ENCODE measurements around the gene HSP90AA1.
"Not testable (repeated sequence)": the region's sequence is repeated elsewhere in the genome, so short reads cannot be mapped to it uniquely, and the experiment has no call there.

The HSP90AA1 gene

DNA sequence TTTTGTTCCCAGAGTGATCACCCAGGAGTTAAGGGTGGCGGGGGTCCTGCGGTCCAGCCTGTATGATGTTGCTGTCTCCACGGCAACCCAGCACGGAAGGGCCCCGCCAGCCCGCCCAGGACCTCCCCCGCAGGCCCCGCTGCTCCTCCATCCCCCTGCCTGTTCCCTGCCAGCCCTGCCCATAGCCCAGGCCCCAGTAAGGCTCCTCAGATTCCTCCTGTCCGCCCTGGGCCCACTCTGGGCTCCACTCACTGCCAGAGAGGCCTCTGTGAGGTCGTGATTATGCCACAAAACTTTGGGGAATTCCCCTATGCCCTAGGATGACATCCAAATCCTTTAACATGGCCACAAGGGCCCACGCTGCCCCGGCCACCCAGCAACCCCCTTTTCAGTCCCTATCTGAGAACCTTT lies 20.8 kb downstream of the HSP90AA1 start:
- DNase-seq (ENCODE audit: low read depth) = no peak

DNA sequence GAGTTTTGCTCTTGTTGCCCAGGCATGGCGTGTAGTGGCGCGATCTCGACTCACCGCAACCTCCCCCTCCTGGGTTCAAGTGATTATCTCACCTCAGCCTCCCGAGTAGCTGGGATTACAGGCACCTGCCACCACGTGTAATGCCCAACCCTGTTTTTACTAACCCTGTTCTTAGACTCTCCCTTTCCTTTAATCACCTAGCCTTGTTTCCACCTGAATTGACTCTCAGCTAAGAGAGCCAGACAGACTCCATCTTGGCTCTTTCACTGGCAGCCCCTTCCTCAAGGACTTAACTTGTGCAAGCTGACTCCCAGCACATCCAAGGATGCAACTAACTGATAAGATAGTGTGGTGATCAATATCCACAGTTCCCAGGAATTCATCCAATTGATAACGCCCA lies 22.3 kb downstream of the HSP90AA1 start:
- not testable (repeated sequence) for DNase-seq (ENCODE audit: low read depth)

- no peak for DNase-seq (ENCODE audit: low read depth)
Observed at GRCh38 chr14:102063808-102064429, 22.9 kb downstream of the HSP90AA1 start.

GRCh38 chr14:102063109-102063807 lies 23.6 kb downstream of the HSP90AA1 start:
- peak; percentile 48 for DNase-seq (ENCODE audit: low read depth)

- DNase-seq (ENCODE audit: low read depth) = no peak
Observed at GRCh38 chr14:102058961-102059360, 27.9 kb downstream of the HSP90AA1 start.

- no peak for DNase-seq (ENCODE audit: low read depth)
Observed at GRCh38 chr14:102058146-102058545, 28.7 kb downstream of the HSP90AA1 start.

GRCh38 chr14:102057480-102058114 lies 29.2 kb downstream of the HSP90AA1 start:
- DNase-seq (ENCODE audit: low read depth) = no peak

DNA sequence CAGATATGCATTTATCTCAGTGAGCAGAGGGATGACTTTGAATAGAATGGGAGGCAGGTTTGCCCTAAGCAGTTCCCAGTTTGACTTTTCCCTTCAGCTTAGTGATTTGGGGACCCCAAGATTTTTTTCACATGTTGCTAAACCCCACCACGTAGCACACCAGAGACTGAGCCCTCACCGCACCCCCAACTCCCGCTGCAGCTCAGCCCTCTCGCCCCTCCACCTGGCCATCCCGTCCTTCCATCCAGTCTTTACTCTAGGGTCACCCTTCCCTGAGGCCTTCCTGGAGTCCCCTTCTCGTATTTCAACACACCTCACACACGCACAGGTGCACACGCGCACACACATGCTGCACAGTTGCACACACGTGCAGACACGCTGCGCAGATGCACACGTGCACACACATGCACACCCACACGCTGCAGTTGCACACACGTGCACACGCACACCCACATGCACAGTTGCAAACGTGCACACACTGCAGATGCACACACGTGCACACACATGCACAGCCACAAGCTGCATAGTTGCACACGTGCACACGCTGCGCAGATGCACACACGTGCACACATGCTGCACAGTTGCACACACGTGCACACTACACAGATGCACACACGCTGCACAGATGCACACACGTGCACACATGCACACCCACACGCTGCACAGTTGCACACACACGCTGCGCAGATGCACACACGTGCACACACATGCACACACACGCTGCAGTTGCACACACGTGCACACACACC lies 30.0 kb downstream of the HSP90AA1 start:
- no peak for DNase-seq (ENCODE audit: low read depth)

DNA sequence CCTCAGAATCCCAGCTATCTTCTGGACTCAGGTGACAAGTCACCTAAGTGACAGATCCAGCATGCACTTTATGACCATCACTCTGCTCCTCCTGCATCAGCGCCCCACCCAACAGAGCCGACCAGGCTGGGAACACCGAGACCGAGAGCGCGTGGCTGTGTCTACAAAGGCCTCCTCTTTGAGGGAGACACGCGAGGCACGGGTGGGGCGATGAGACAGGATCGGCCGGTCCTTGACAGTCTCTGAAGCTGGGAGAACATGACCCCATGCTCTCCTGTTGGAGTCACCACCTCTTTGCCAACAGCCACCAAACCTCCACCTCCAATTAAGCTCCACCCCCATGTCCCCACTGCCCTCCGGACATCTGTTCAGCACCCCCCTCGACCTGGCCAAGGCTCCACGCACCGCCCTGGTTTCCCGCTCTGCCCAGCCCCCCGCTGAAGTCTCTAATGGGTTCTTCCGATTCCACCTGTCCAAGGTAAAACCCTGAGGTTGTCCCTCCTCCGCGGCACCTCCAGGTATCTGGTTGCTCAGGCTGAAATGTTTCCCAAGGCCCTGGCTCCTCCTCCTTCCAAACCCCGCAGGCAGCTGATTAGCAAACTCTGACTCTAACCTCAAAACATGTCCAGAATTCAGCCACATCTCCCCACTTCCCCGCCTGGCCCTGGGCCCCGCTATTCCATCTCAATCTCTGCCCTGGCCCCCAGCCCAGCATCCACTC lies 31.5 kb downstream of the HSP90AA1 start:
- no peak for DNase-seq (ENCODE audit: low read depth)

- DNase-seq (ENCODE audit: low read depth) = no peak
Observed at GRCh38 chr14:102052522-102052921, 34.3 kb downstream of the HSP90AA1 start.

- DNase-seq (ENCODE audit: low read depth) = no peak
Observed at GRCh38 chr14:102050625-102051024, 36.2 kb downstream of the HSP90AA1 start.

DNA sequence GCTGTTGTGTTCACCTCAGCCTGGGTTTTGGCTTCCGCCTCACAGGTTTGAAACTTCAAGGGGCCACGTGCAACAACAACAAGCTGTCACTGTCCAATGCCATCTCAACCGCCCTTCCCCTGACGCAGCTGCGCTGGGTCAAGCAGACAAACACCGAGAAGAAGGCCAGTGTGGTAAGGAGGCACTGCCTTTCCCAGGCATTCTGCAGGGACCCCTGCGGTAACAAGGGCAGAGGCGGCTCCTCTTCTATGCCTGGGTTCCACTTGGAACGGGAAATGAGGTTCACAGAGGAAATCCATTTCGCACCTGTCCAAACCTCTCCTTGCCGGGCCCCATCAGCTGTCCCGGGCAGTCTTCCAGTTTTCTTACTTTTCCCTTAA lies 36.8 kb downstream of the HSP90AA1 start:
- DNase-seq (ENCODE audit: low read depth) = no peak

DNA sequence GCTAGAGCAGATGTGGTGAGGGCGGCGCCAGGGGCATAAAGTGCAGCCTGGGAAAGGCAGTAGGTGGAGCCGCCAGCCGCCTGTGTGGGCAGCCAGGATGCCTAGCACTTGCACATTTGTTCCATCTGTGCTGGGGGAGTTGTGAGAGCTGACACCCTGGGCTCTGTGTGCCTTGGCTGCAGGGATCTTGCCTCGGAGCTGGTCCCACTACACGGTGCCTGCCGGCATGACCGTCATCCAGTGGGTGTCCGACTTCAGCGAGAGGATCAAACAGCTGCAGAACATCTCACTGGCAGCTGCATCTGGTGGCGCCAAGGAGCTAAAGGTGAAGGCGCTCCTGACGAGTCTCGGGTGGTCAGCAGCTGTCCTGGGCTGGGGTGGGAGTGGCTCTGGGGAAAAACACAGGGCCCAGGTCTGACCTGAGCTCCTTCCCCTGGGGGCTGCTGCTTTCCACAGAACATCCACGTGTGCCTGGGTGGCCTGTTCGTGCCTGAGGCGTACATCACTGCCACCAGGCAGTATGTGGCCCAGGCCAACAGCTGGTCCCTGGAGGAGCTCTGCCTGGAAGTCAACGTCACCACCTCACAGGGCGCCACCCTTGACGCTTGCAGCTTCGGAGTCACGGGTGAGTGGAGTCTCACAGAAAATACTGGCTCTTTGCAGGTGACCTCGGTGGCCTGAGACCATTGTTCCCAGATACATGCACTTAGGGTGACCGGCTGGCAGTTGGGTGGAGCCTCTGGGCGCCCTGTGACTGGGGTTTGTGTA lies 37.4 kb downstream of the HSP90AA1 start:
- DNase-seq (ENCODE audit: low read depth) = no peak

GRCh38 chr14:102047808-102048540 lies 38.9 kb downstream of the HSP90AA1 start:
- no peak for DNase-seq (ENCODE audit: low read depth)

GRCh38 chr14:102046337-102047278 lies 40.2 kb downstream of the HSP90AA1 start:
- DNase-seq (ENCODE audit: low read depth) = no peak

DNA sequence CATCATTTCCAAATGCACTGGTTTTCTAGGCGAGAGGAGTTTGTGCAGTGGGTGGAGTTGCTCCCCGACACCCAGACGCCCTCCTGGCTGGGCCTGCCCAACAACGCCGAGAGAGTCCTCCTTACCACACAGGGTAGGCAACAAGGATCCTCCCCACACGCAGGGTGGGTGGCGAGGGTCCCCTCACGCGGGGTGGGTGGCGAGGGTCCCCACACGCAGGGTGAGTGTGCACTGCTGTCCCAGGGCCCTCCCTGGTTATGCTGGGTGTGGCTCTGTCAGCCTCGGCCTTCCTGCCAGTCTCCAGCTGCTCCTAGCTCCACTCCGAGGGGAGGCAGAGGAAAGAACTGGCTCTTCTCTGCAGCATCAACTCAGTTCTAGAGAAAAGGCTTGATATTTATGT lies 42.3 kb downstream of the HSP90AA1 start:
- DNase-seq (ENCODE audit: low read depth) = no peak

GRCh38 chr14:102043251-102044025 lies 43.4 kb downstream of the HSP90AA1 start:
- DNase-seq (ENCODE audit: low read depth) = no peak

GRCh38 chr14:102042699-102043098 lies 44.1 kb downstream of the HSP90AA1 start:
- no peak for DNase-seq (ENCODE audit: low read depth)

- no peak for DNase-seq (ENCODE audit: low read depth)
Observed at GRCh38 chr14:102040153-102040552, 46.7 kb downstream of the HSP90AA1 start.
